NCI-H2081 (cell line): ENCODE measurements around the gene SLC24A5.

Experiments used
- DNase-seq, 2 experiments: peaks; one replicate each; lab custom pipeline; 2025; lab: John Stamatoyannopoulos, UW

SLC24A5 gene

DNA sequence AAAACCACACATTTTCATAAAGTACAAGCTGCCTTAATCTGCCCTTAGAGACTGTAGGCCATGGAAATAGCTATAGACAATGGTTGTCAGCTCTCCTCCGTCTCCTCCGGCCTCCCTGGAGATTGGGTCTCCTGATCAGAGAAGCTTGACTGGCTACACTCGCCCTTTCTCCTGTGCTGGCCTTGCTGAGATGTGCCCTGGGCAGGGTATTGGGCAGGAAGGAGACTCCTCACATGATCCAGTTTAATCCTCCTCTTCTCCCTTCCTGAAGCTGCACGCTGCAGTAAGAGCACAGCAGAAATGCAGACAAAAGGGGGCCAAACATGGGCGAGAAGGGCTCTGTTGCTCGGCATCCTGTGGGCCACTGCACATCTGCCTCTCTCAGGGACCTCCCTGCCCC lies at the start of gene SLC24A5:
TSS of gene SLC24A5 (plus strand) at position 246 of the 400 bp plus-strand sequence. CDS start at position 301, 55 bp downstream.
- DNase-seq = no peak

DNA sequence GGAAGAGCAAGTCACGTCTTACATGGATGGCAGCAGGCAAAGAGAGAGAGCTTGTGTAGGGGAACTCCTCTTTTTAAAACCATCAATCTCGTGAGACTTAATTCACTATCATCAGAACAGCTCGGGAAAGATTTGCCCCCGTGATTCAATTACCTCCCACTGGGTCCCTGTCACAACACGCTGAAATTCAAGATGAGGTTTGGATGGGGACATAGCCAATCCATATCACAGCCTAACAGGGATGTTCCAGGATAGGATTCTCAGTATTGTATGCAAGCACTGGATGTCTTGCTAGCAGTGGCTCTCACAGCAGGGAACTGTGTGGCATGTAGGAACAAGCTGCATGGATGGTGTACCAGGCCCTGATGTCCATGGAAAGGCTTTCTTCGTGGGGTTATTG lies 47.8 kb upstream of the SLC24A5 start:
- no peak for DNase-seq

- no peak for DNase-seq
Measured at GRCh38 chr15:48073881-48074280, 46.9 kb upstream of the SLC24A5 start.

DNA sequence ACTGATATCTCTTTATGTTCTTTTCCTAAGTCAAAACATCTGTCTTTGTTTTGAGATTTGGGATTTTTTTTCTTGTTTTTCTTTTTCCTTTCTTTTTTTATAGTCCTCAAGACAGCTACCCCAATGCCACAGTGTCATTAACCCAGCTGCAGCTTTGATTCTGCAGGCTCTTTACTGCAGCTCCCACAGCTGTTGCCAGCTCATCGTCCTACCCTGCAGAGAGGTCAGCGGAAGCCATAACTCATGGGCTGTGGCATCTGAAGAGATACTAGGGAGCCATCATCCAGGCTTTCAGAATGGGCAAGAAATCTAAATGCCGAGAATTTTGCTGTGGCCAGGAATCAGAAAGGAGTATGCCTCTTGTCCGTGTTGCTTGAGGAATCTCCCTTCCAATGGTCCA lies 44.3 kb upstream of the SLC24A5 start:
- DNase-seq = no peak

GRCh38 chr15:48077616-48078184 lies 43.1 kb upstream of the SLC24A5 start:
- no peak for DNase-seq

GRCh38 chr15:48084759-48085590 lies 35.8 kb upstream of the SLC24A5 start:
- DNase-seq = peak; percentile 32 to 52

DNA sequence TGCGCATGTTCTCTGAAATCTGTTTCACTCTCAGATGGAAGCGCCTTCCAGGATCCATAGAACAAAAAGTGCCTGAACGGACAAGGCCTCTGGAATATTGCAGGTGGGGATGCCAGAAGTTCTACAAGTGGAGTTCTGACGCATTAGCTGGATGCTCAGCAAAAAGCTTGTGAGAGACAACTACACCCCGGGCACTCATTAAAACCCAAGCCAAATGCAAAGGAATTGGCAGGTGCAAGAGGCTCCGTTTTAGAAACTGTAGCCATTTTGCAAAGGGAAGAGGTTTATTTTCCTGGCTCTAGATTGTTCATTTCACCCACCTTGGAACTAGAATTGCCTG lies 35.2 kb upstream of the SLC24A5 start:
- DNase-seq = no peak

- DNase-seq = no peak
Measured at GRCh38 chr15:48086133-48086532, 34.7 kb upstream of the SLC24A5 start.

GRCh38 chr15:48086576-48086975 lies 34.2 kb upstream of the SLC24A5 start:
- DNase-seq = no peak

DNA sequence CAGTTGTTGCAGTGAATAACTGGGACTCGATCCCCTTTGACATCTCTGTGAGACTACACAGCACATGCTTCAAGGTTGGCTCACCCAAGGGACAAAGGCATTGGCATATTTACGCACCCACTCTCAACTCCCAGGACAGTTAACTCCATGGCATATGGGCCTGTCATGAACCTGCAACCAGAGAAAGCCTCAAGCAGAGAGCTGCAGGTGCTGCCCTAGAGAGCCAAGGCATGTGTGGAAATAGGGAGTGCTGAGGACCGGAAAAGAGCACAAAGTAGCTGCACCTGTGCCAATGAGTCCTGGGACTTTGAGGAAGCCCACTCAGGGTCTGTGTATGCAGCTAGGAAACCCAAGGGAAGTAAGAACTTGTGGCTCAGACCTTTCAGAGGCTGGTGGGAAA lies 32.9 kb upstream of the SLC24A5 start:
- no peak for DNase-seq

DNA sequence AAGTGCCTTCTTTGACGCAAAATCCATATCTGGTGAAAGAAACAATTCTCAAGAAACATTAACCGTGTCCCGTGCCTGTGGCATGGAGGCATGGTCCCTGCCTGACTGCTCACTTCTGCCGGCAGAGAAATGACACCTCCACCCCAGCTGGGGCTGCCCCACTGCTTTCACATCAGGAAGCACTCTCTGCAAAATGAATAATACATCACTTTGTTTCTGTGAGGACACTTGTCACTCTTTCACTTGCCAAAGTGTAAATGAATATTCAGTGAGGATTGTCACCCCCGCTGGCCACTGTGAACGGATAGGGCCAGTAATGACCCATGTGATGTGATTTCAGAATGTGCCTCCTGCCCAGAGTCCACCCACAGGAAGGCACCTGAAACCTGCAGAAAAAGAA lies 31.1 kb upstream of the SLC24A5 start:
- no peak for DNase-seq

DNA sequence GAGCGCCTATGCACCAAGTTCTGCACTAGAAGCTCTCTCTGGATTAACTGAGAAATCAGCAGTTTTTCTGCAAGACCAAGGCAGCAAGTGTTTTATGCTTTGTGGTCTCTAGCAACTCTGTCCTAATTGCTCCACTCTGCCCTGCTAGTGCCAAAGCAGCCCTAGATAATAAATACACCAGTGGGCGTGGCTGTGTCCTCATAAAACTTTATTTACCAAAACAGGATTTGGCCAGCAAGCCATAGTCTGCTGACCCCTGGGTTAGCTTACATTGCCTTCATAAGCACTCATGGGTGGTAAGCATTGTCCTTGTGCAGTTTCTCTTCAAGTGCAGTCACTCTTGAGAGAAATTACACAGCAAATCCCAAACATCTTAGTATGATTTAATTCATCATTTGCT lies 30.7 kb upstream of the SLC24A5 start:
- no peak for DNase-seq

DNA sequence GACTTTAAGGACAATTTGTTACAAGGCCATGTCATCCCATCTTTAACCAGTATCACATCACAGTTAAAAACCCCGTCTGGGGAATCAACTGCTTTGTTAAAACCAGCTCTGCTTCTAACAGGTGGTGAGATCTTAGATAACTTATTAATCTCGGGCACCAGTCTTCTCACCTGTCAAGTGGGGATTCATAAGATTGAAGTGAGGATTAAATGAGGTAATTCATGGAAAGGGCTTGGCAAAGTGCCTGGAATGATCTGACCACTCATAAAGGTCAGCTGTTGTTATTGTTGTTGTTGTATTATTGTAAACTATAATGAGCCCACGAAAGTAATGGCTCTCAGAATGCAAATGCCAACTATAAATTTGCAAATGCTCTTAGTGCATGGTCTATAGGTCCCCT lies 30.1 kb upstream of the SLC24A5 start:
- no peak for DNase-seq

DNA sequence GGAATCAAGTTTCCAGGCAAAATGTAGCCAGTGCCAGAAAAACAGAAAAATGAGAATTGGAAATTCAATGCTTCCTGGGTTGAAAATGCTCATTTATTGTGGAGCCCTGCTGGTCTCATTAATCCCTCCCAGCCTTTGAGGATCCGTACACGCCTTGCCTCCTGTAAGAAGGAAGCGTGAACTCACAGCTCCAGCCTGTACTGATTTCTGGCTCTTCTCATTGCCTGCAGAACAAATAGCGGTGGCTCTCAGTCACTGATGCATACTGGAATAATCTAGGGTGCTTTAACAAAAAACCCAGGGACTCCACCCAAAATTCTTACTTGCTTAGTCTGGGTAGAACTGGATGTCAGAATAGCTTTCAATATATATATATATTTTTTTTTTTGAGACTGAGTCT lies 29.3 kb upstream of the SLC24A5 start:
- no peak for DNase-seq

- no peak for DNase-seq
Measured at GRCh38 chr15:48096355-48096786, 24.4 kb upstream of the SLC24A5 start.

DNA sequence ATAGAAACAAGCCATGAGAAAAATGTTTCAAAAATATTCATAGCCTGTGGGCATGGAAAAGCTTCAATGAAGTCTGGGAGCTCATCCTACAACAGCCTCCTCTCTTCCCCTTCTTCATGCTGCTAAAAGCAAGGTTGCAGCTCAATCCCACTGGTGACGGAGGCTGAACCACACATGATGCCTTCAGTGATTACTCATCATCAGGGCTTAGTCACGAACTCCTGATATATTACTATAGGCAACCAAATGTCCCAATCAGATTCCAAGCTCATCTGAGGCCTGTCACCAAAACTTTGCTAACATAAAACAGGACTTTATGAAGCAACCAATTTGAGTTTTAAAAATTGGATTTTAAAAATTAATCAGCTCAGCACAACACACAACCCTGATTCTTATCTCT lies 24.0 kb upstream of the SLC24A5 start:
- no peak for DNase-seq

- DNase-seq = no peak
Measured at GRCh38 chr15:48097264-48097663, 23.5 kb upstream of the SLC24A5 start.

DNA sequence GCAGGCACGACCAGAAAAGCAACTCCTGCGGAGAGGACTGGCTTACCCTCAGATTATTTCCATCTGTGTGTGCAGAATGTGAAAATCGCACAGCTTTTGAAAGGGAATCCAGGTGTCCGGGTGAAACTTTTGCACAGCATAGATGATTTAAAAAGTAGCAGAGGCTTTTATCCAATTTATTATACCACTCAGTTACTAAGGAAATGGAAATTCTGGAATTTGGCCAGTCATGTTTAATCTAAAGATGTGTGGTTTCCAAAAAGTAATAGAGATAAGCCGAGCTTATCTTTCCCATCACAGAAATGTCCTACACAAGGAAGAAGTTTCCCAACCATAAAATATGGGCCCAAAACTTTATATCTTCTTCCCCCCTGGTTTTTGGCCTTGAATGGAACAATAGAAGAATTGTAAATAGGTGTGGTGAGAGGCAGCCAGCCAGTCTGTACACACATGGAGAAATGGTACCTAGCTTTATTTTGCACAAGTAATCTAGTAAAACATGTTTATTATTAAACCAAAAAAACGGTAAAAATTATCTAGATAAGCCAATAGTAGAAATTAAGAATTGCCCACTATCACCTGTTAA lies 19.3 kb upstream of the SLC24A5 start:
- DNase-seq = no peak

- DNase-seq = no peak
Measured at GRCh38 chr15:48102167-48102566, 18.6 kb upstream of the SLC24A5 start.

GRCh38 chr15:48103647-48104046 lies 17.1 kb upstream of the SLC24A5 start:
- no peak for DNase-seq

DNA sequence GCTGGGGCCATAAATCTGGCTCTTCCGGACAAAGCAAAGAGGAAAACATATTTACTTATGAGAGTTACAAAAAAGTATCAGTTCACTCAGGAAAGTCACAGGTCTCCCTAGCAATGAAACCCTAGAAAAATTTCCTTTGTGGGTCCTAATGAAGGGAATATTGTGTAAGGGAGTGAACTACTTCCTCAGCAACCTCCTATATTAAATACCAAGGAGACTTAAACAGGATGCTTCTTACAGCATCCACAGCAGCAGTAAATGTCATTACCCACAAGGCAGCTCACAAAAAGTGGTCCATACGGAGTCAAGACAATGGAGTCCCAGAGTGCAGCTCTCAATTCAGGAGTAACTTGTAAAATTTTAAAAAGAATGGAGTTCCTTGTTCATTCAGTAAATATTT lies 14.9 kb upstream of the SLC24A5 start:
- DNase-seq = no peak

DNA sequence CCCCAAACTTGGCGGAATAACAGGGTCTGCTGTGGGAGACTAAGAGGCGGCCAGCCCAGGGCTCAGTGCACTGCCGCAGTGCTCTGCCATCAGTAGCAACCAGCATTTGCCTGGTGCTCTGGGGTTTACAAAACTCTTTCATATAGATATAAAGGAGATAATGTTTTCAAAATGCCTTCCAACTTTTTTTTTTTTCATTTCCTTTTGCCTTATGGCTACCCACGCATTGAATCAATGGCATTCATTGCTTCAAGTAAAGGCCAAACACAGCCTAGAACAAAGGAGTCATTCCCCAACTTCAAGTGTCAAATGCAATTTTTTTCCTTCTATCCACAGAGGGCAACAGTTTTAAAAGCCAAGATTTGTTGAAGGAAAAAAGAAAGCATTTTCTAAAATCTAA lies 11.6 kb upstream of the SLC24A5 start:
- DNase-seq = no peak

- DNase-seq = no peak
Measured at GRCh38 chr15:48109856-48110531, 10.8 kb upstream of the SLC24A5 start.
